Measurements from ENCODE around the gene RBM33.

GRCh38 chr7:155645662-155646061, 1.2 kb downstream of the RBM33 start:
- TF ChIP-seq, protein P1, sequence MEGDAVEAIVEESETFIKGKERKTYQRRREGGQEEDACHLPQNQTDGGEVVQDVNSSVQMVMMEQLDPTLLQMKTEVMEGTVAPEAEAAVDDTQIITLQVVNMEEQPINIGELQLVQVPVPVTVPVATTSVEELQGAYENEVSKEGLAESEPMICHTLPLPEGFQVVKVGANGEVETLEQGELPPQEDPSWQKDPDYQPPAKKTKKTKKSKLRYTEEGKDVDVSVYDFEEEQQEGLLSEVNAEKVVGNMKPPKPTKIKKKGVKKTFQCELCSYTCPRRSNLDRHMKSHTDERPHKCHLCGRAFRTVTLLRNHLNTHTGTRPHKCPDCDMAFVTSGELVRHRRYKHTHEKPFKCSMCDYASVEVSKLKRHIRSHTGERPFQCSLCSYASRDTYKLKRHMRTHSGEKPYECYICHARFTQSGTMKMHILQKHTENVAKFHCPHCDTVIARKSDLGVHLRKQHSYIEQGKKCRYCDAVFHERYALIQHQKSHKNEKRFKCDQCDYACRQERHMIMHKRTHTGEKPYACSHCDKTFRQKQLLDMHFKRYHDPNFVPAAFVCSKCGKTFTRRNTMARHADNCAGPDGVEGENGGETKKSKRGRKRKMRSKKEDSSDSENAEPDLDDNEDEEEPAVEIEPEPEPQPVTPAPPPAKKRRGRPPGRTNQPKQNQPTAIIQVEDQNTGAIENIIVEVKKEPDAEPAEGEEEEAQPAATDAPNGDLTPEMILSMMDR (IDR thresholded peaks at IDR 0.05) = no peak
- no peak for TF ChIP-seq KDM1A (IDR thresholded peaks at IDR 0.05; ENCODE audit: low read depth)

Measured in A549 (cell line).